Memory B cell (primary cell): ENCODE data around the gene DISC1.

ENCODE experiments used
- ATAC-seq: fragments of 150-1000 bp; cut with Tn5 transposase; 2 replicates; pipeline ENCODE4 v1.10.0; 2021; ENCODE audit warnings: low read depth, mild to moderate bottlenecking, moderate library complexity
- DNase-seq, 2 donors: peaks; one replicate each; pipeline ENCODE4 v3.0.0; 2022; ENCODE audit warnings: low spot score in 2 of 2
- H3K27ac Mint-ChIP-seq: one replicate; pipeline ENCODE4 v1.8.0; 2022; ENCODE audit warnings: mild to moderate bottlenecking, moderate library complexity, mixed read lengths
- H3K27me3 Mint-ChIP-seq: one replicate; pipeline ENCODE4 v1.8.0; 2022; ENCODE audit warnings: mixed read lengths
- H3K36me3 Mint-ChIP-seq: one replicate; pipeline ENCODE4 v1.8.0; 2022; ENCODE audit warnings: mild to moderate bottlenecking, mixed read lengths
- H3K4me1 Mint-ChIP-seq: one replicate; pipeline ENCODE4 v1.8.0; 2022; ENCODE audit warnings: mixed read lengths
- H3K4me3 Mint-ChIP-seq: one replicate; pipeline ENCODE4 v1.8.0; 2022; ENCODE audit warnings: mild to moderate bottlenecking, moderate library complexity, mixed read lengths
- H3K9me3 Mint-ChIP-seq: one replicate; pipeline ENCODE4 v1.8.0; 2022; ENCODE audit warnings: mixed read lengths

Gene DISC1

GRCh38 chr1:231985296-231986023 is 358.9 kb downstream of the DISC1 start:
- Mint-ChIP-seq H3K27me3 (no peaks in the 10 kb centered on the region), H3K27ac (no peak overlapping the region), H3K4me3 (no peak overlapping the region), H3K4me1 (no peaks in the 10 kb centered on the region), H3K9me3 (no peaks in the 10 kb centered on the region), H3K36me3 (no peaks in the 10 kb centered on the region)
- ATAC-seq (no peak), DNase-seq (no peak)

DNA sequence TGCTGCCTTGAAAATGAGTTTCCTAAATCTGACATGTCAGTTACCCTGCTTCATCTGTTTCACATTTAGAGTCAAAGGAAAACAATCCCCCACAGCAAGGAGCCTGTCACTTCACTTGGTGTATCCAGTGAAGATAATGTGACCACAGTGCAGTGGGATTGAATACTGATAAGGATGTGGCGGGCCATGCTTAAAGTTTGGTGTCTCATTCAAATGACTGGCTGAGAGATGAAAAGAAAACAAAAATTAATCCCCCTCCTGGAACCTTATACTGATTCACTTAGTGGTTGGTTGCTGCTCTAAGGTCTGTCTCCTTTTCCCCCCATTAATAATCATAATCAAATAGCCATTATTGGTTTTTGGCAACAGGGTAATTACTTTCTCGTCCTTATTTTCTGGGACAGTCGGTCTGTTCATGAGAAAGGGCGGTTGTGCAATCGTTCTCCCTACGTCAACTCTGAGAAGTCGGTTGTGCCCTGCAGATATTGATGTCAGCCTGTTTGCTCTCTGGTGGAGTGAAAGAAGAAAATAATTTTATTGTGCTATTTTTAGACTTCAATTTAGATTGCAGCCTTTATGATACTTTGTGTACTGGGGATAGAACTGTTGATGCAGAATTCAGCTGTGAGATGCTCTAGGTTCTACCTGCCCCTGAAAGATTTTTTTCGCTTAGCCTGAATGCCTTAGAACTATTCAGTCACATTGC is 360.2 kb downstream of the DISC1 start:
- no peak overlapping the region for H3K27ac Mint-ChIP-seq

DNA sequence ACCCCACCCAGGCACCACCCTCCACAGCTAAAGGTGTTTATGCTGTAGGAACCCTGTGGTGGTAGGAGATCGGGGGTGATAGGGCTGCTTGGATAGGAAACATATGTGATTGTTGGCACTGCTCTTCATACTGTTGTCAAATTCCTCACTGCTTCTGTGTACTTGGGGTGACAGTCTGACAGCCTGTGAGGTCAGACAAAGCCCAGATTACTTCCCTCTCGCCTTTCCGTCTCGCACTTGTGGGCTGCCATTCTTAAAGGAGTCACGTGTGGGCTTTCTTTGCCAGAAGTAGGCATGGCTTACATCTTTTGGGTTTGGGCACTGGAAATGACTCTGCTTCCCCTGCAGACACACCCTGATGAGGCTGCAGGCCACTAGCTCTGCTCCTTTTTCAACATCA is 363.8 kb downstream of the DISC1 start:
- no peak overlapping the region for H3K27ac Mint-ChIP-seq
- DNase-seq (no peak), ATAC-seq (no peak)
- no peak overlapping the region for H3K4me3 Mint-ChIP-seq
- H3K9me3 Mint-ChIP-seq: no peaks in the 10 kb centered on the region
- H3K4me1 Mint-ChIP-seq: no peaks in the 10 kb centered on the region
- H3K36me3 Mint-ChIP-seq: no peaks in the 10 kb centered on the region
- H3K27me3 Mint-ChIP-seq: no peaks in the 10 kb centered on the region

More for the DNA sequence above, 360.2 kb downstream of the DISC1 start:
- Mint-ChIP-seq H3K27me3 (no peaks in the 10 kb centered on the region), H3K9me3 (no peaks in the 10 kb centered on the region), H3K36me3 (no peaks in the 10 kb centered on the region), H3K4me3 (no peak overlapping the region), H3K4me1 (no peaks in the 10 kb centered on the region)
- ATAC-seq (no peak), DNase-seq (no peak)

GRCh38 chr1:231991231-231991630 is 364.6 kb downstream of the DISC1 start:
- no peak for ATAC-seq
- Mint-ChIP-seq H3K27ac (no peak overlapping the region), H3K4me3 (no peak overlapping the region), H3K36me3 (no peaks in the 10 kb centered on the region), H3K27me3 (no peaks in the 10 kb centered on the region), H3K9me3 (no peaks in the 10 kb centered on the region), H3K4me1 (no peaks in the 10 kb centered on the region)
- no peak for DNase-seq

GRCh38 chr1:231993968-231994455 is 367.4 kb downstream of the DISC1 start:
- Mint-ChIP-seq H3K4me3 (no peak overlapping the region), H3K27ac (no peak overlapping the region), H3K9me3 (peaks cover 2% of the 10 kb centered on the region), H3K4me1 (no peaks in the 10 kb centered on the region), H3K27me3 (no peaks in the 10 kb centered on the region), H3K36me3 (peaks cover 1% of the 10 kb centered on the region)
- ATAC-seq: no peak
- DNase-seq: no peak

GRCh38 chr1:231998791-231999190 is 372.2 kb downstream of the DISC1 start:
- no peak overlapping the region for H3K27ac Mint-ChIP-seq
- H3K4me1 Mint-ChIP-seq: no peaks in the 10 kb centered on the region
- peaks cover 1% of the 10 kb centered on the region for H3K27me3 Mint-ChIP-seq
- H3K4me3 Mint-ChIP-seq: no peak overlapping the region
- DNase-seq (no peak), ATAC-seq (no peak)
- H3K36me3 Mint-ChIP-seq: peaks cover 1% of the 10 kb centered on the region
- peaks cover 2% of the 10 kb centered on the region for H3K9me3 Mint-ChIP-seq

- H3K9me3 Mint-ChIP-seq: peaks cover 10% of the 10 kb centered on the region
- H3K27ac Mint-ChIP-seq: no peak overlapping the region
- no peaks in the 10 kb centered on the region for H3K4me1 Mint-ChIP-seq
- peaks cover 3% of the 10 kb centered on the region for H3K36me3 Mint-ChIP-seq
- no peak for DNase-seq
- H3K4me3 Mint-ChIP-seq: no peak overlapping the region
- ATAC-seq: no peak
- peaks cover 1% of the 10 kb centered on the region for H3K27me3 Mint-ChIP-seq
These were observed 378.7 kb downstream of the DISC1 start for GRCh38 chr1:232005300-232005699.

DNA sequence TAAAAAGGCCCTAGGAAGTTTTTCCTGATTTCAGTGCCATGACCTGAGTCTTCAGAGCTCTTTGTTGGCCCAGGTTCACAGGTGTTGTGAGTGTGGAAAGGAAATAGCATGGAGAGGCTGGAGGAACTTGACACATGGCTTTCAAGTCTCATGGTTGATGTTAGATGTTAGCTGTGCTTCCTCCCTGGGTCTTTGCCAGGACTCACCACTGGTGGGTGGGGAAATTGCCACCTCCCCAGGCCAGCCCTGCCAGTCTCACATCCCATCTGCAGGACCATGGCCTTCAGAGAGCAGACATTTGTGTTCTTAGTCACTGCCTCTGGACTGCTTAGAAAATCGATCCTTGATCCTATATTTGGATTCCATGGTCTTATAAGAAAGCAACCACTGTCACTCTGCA is 383.2 kb downstream of the DISC1 start:
- Mint-ChIP-seq H3K4me1 (no peaks in the 10 kb centered on the region), H3K9me3 (peaks cover 9% of the 10 kb centered on the region), H3K36me3 (peaks cover 3% of the 10 kb centered on the region), H3K27me3 (no peaks in the 10 kb centered on the region), H3K4me3 (no peak overlapping the region), H3K27ac (no peak overlapping the region)
- ATAC-seq (no peak), DNase-seq (no peak)

- ATAC-seq (no peak), DNase-seq (no peak)
- H3K27me3 Mint-ChIP-seq: no peaks in the 10 kb centered on the region
- H3K36me3 Mint-ChIP-seq: no peaks in the 10 kb centered on the region
- H3K4me3 Mint-ChIP-seq: no peak overlapping the region
- H3K27ac Mint-ChIP-seq: no peak overlapping the region
- no peaks in the 10 kb centered on the region for H3K9me3 Mint-ChIP-seq
- H3K4me1 Mint-ChIP-seq: no peaks in the 10 kb centered on the region
These were observed 385.4 kb downstream of the DISC1 start for GRCh38 chr1:232011961-232012360.

DNA sequence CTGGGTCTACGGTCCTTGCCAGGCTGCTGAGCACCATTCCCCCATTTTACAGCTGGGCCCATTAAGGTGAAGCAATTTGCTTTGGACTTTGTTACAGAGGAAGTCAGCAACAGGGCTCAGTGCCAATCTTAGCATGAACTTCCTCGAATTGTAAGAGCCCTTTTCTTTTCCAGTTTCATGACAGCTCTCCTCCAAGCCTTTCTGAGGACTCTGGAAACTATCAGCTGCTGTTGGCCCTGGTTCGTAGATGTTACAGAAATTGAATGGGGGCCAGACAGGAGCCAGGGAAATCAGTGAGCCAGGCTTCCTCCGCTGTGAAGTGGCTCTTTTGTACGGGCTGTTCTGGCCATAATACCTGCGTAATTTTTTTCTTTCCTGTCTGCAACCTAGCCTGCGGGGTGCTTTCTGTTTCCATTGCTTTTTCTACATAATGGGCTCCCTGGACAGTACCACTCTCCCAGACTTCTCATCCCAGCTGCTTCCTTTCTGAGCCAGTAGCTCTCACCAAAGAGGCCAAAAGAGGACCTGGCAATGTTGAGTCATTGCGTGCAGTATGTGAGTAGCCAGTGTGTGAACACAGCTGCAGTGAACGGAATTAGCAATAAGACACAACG is 386.3 kb downstream of the DISC1 start:
- ATAC-seq: no peak
- no peak overlapping the region for H3K4me3 Mint-ChIP-seq
- H3K36me3 Mint-ChIP-seq: no peaks in the 10 kb centered on the region
- no peaks in the 10 kb centered on the region for H3K4me1 Mint-ChIP-seq
- DNase-seq: no peak
- H3K27me3 Mint-ChIP-seq: no peaks in the 10 kb centered on the region
- no peak overlapping the region for H3K27ac Mint-ChIP-seq
- no peaks in the 10 kb centered on the region for H3K9me3 Mint-ChIP-seq

DNA sequence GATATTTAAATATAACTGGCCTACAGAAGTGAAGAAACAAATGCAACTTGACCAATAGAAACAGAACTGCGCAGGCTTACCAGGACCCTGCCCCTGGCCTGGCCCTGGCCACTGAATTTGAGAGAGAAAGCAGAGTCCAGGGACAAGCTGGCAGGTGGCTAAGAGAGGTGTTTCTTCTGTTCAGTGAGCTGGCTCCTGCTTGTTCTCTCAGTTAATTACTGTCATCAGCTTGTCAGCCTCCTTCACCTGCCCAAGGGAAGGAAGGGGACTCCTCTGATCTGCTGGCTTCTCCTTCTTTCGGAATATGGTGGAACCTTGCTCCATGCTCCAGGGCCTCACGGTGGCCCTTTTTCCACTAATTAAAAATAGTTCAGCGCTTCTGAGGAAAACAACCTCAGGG is 388.4 kb downstream of the DISC1 start:
- Mint-ChIP-seq H3K27ac (no peak overlapping the region), H3K27me3 (no peaks in the 10 kb centered on the region), H3K9me3 (no peaks in the 10 kb centered on the region), H3K4me1 (no peaks in the 10 kb centered on the region), H3K36me3 (no peaks in the 10 kb centered on the region), H3K4me3 (no peak overlapping the region)
- DNase-seq: no peak
- no peak for ATAC-seq

DNA sequence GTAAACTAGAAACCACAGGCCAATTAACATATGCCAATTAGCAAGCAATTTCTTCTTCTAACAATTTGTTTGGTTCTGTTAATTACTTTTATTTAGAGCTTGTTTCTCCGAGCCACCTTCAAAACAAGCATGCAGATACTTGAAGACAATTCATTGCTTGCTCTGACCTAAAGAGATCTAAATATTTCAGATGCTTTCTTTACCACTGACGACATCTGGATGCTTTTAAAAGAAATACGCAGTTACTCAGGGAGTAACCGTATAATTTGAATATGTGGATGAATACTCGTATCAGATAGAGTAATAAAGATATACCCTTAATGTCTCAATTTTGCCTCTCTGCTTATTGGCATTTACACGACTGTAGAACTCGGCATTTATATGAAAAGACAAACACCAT is 390.0 kb downstream of the DISC1 start:
- H3K4me1 Mint-ChIP-seq: no peaks in the 10 kb centered on the region
- no peaks in the 10 kb centered on the region for H3K36me3 Mint-ChIP-seq
- H3K27me3 Mint-ChIP-seq: no peaks in the 10 kb centered on the region
- H3K9me3 Mint-ChIP-seq: no peaks in the 10 kb centered on the region
- no peak overlapping the region for H3K4me3 Mint-ChIP-seq
- ATAC-seq: no peak
- no peak overlapping the region for H3K27ac Mint-ChIP-seq
- no peak for DNase-seq

DNA sequence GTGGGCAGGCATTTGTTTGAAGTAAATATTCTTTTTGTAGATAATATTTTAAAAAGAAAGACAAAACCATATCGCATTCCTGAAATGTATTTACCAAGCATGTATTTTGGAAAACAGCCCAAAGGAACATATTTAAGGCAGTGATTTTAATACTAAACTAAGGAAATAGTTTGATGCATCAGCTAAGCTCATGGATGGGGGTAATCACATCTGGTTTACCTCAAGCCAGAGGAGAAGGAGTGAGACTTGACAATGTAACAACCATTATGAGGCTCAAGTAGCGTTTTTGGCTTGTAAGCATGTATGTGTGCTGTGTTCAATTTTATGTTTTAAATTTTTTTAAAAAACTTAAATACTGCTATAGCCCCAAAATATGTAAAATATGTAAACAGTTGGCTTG is 390.5 kb downstream of the DISC1 start:
- no peak for ATAC-seq
- H3K27ac Mint-ChIP-seq: no peak overlapping the region
- no peaks in the 10 kb centered on the region for H3K9me3 Mint-ChIP-seq

GRCh38 chr1:232017759-232018158 is 391.2 kb downstream of the DISC1 start:
- no peak overlapping the region for H3K4me3 Mint-ChIP-seq
- no peaks in the 10 kb centered on the region for H3K27me3 Mint-ChIP-seq
- no peaks in the 10 kb centered on the region for H3K4me1 Mint-ChIP-seq
- ATAC-seq: no peak
- DNase-seq: no peak
- H3K27ac Mint-ChIP-seq: no peak overlapping the region
- H3K36me3 Mint-ChIP-seq: no peaks in the 10 kb centered on the region
- no peaks in the 10 kb centered on the region for H3K9me3 Mint-ChIP-seq

More for the DNA sequence above, 390.5 kb downstream of the DISC1 start:
- H3K36me3 Mint-ChIP-seq: no peaks in the 10 kb centered on the region
- H3K4me3 Mint-ChIP-seq: no peak overlapping the region
- no peaks in the 10 kb centered on the region for H3K4me1 Mint-ChIP-seq
- H3K27me3 Mint-ChIP-seq: no peaks in the 10 kb centered on the region
- DNase-seq: no peak
